IMR-90 (cell line): ENCODE results near the gene GALNT3. TPM values are rescaled to one million over a fixed set of nuclear protein-coding genes. Genes with fewer than 3 reads are reported as not detected.

Source experiments
- ATAC-seq: fragments of 200-7000 bp; cut with Tn5 transposase; 2 replicates; pipeline ENCODE4 v1.9.1; 2020; ENCODE audit warnings: low read depth, mild to moderate bottlenecking, moderate library complexity
- BruUV-seq: library from RNA; stranded (reverse); fragments of 400-500 nt; replicated peaks from 2 replicates; lab custom pipeline; 2021; lab: Mats Ljungman, UMichigan
- CTCF ChIA-PET: fragments of 300-600 bp; formaldehyde crosslinking; extraction: SDS; loops from one replicate; lab custom pipeline; 2021; ENCODE audit warnings: antibody characterized with exemption; lab: Yijun Ruan, JAX
- POLR2A ChIA-PET: fragments of 300-600 bp; sonication (Branson Sonifier 250); formaldehyde crosslinking; loops from one replicate; lab custom pipeline; 2022; ENCODE audit warnings: antibody characterized with exemption; ENCODE audit not compliant: unreplicated experiment; lab: Charles Lee
- DNase-seq: peaks from one replicate; pipeline ENCODE4 v3.0.0; 2013
- H2AFZ ChIP-seq: replicated peaks from 2 replicates; pipeline ENCODE3; 2013; ENCODE audit warnings: low read length, mild to moderate bottlenecking; ENCODE audit not compliant: poor library complexity
- H2AK5ac ChIP-seq: 2 replicates; pipeline ENCODE4 v1.6.1; 2013; ENCODE audit warnings: low read depth, low read length, inconsistent platforms
- H2AK9ac ChIP-seq: replicated peaks from 2 replicates; pipeline ENCODE3; 2013; ENCODE audit warnings: mild to moderate bottlenecking, low read depth, low read length, moderate library complexity; ENCODE audit not compliant: poor library complexity
- H2BK120ac ChIP-seq: 2 replicates; pipeline ENCODE4 v1.6.1; 2013; ENCODE audit warnings: low read depth, low read length, inconsistent platforms
- H2BK15ac ChIP-seq: 3 replicates; pipeline ENCODE4 v1.6.1; 2013; ENCODE audit warnings: low read depth, low read length, inconsistent platforms
- H2BK20ac ChIP-seq: 2 replicates; pipeline ENCODE4 v1.6.1; 2013; ENCODE audit warnings: low read depth, mild to moderate bottlenecking, inconsistent platforms, low read length, moderate library complexity
- H2BK5ac ChIP-seq: 2 replicates; pipeline ENCODE4 v1.6.1; 2013; ENCODE audit warnings: mild to moderate bottlenecking, low read depth, low read length, inconsistent platforms; ENCODE audit not compliant: poor library complexity, severe bottlenecking
- H3K14ac ChIP-seq: replicated peaks from 2 replicates; pipeline ENCODE4 v1.6.1; 2013; ENCODE audit warnings: low read depth, low read length, inconsistent platforms
- H3K18ac ChIP-seq: 2 replicates; pipeline ENCODE4 v1.6.1; 2013; ENCODE audit warnings: low read depth, low read length, control low read depth
- H3K23ac ChIP-seq: 2 replicates; pipeline ENCODE4 v1.6.1; 2013; ENCODE audit warnings: low read depth, low read length, inconsistent platforms
- H3K27ac ChIP-seq: 2 replicates; pipeline ENCODE4 v1.5.1; 2013; ENCODE audit warnings: mild to moderate bottlenecking, control low read depth, low read length; ENCODE audit not compliant: insufficient read depth
- H3K27me3 ChIP-seq: 2 replicates; pipeline ENCODE4 v1.6.1; 2013; ENCODE audit warnings: low read length; ENCODE audit not compliant: control insufficient read depth, insufficient read depth
- H3K36me3 ChIP-seq: 2 replicates; pipeline ENCODE4 v1.6.1; 2013; ENCODE audit warnings: low read length, mixed read lengths; ENCODE audit not compliant: control insufficient read depth, insufficient read depth
- H3K4ac ChIP-seq: 2 replicates; pipeline ENCODE4 v1.6.1; 2013; ENCODE audit warnings: low read depth, low read length, inconsistent platforms
- H3K4me1 ChIP-seq: 2 replicates; pipeline ENCODE4 v1.6.1; 2013; ENCODE audit warnings: low read length, mixed read lengths; ENCODE audit not compliant: control insufficient read depth, insufficient read depth
- H3K4me2 ChIP-seq: 2 replicates; pipeline ENCODE4 v1.6.1; 2013; ENCODE audit warnings: low read depth, mild to moderate bottlenecking, control low read depth, low read length, moderate library complexity
- H3K4me3 ChIP-seq: 2 replicates; pipeline ENCODE4 v1.5.1; 2013; ENCODE audit warnings: low read depth, mild to moderate bottlenecking, control low read depth, low read length, moderate library complexity; ENCODE audit not compliant: insufficient read depth
- H3K56ac ChIP-seq: 2 replicates; pipeline ENCODE4 v1.6.1; 2013; ENCODE audit warnings: low read length, inconsistent platforms; ENCODE audit not compliant: insufficient read depth; ENCODE audit errors: extremely low read depth
- H3K79me1 ChIP-seq, 2 experiments: 2 replicates each; pipeline ENCODE4 v1.6.1; 2013; ENCODE audit warnings: low read length in 2 of 2, inconsistent platforms in 1 of 2, low read depth in 1 of 2
- H3K9ac ChIP-seq: 2 replicates; pipeline ENCODE4 v1.6.1; 2013; ENCODE audit warnings: low read depth, low read length, control low read depth
- H3K9me1 ChIP-seq: 2 replicates; pipeline ENCODE4 v1.6.1; 2013; ENCODE audit warnings: low read length, inconsistent platforms; ENCODE audit not compliant: insufficient read depth
- H3K9me3 ChIP-seq: 2 replicates; pipeline ENCODE4 v1.6.1; 2013; ENCODE audit warnings: low read length; ENCODE audit not compliant: control insufficient read depth, insufficient read depth
- H4K20me1 ChIP-seq: 2 replicates; pipeline ENCODE4 v1.6.1; 2013; ENCODE audit warnings: low read length, inconsistent platforms; ENCODE audit not compliant: insufficient read depth
- H4K5ac ChIP-seq: 2 replicates; pipeline ENCODE4 v1.6.1; 2013; ENCODE audit warnings: mild to moderate bottlenecking, low read depth, low read length, control low read depth
- H4K8ac ChIP-seq, 2 experiments: 2 replicates each; pipeline ENCODE4 v1.6.1; 2013; ENCODE audit warnings: low read depth in 2 of 2, low read length in 2 of 2, control low read depth in 1 of 2, inconsistent platforms in 1 of 2
- H4K91ac ChIP-seq: 2 replicates; pipeline ENCODE4 v1.6.1; 2013; ENCODE audit warnings: low read depth, low read length, inconsistent platforms; ENCODE audit not compliant: insufficient read depth
- BHLHE40 ChIP-seq: fragments of 150-350 bp; IDR thresholded peaks from 2 replicates; pipeline ENCODE4 v1.6.1; 2016; ENCODE audit warnings: mild to moderate bottlenecking, low read depth, low read length
- CEBPB ChIP-seq: IDR thresholded peaks from 2 replicates; pipeline ENCODE4 v1.6.1; 2012; ENCODE audit warnings: low read depth, low read length, improper control_type of control experiment
- MAFK ChIP-seq: IDR thresholded peaks from 2 replicates; pipeline ENCODE4 v1.6.1; 2012; ENCODE audit warnings: low read depth, low read length, improper control_type of control experiment
- MAZ ChIP-seq: IDR thresholded peaks from 2 replicates; pipeline ENCODE4 v1.6.1; 2012; ENCODE audit warnings: low read depth, mild to moderate bottlenecking, low read length, improper control_type of control experiment, moderate library complexity, borderline replicate concordance
- RCOR1 ChIP-seq: IDR thresholded peaks from 2 replicates; pipeline ENCODE4 v1.6.1; 2012; ENCODE audit warnings: mild to moderate bottlenecking, low read length, improper control_type of control experiment; ENCODE audit not compliant: insufficient replicate concordance
- RFX5 ChIP-seq: IDR thresholded peaks from 2 replicates; pipeline ENCODE4 v1.8.0; 2012; ENCODE audit warnings: low read depth, mild to moderate bottlenecking, low read length, moderate library complexity
- SMC3 ChIP-seq: fragments of 150-350 bp; IDR thresholded peaks from 2 replicates; pipeline ENCODE4 v1.6.1; 2016; ENCODE audit warnings: low read depth, mild to moderate bottlenecking, antibody characterized with exemption, low read length, moderate library complexity
- WGBS, 2 experiments: methylation state at CpG; one replicate each; pipeline versions ENCODE4 v1.1.5 to v1.1.7; 2013; ENCODE audit warnings: missing lambda C conversion rate in 2 of 2; ENCODE audit not compliant: insufficient read length in 1 of 2; ENCODE audit errors: extremely low coverage in 2 of 2; 5-methylcytosine and 5-hydroxymethylcytosine counted together
- dilution Hi-C: fragments of 300-500 bp; cut with HindIII; formaldehyde crosslinking; loops from one replicate; pipeline ENCODE4 v1.14.3; 2018; ENCODE audit warnings: low sequenced_read_pairs; ENCODE audit not compliant: unreplicated experiment
- in situ Hi-C: fragments of 300-500 bp; cut with MboI; formaldehyde crosslinking; loops from 3 replicates; pipeline ENCODE4 v1.14.3; 2019; ENCODE audit warnings: low sequenced_read_pairs, inconsistent platforms, mixed read lengths
- intact Hi-C: fragments of 100-400 bp; cut with micrococcal nuclease; formaldehyde crosslinking; loops from 2 replicates; pipeline ENCODE4 v1.10.0; 2022
- polyA plus RNA-seq, 3 experiments: library from polyadenylated mRNA; depleted of rRNA; stranded (reverse); fragments of >200 nt; gene quantifications; 2 replicates each; pipeline ENCODE4 v1.2.3, GENCODE V29; 2012; ENCODE audit warnings: low replicate concordance in 1 of 3
- total RNA-seq: library from RNA; depleted of rRNA; stranded (reverse); fragments of >200 nt; gene quantifications from 2 replicates; pipeline ENCODE4 v1.2.3, GENCODE V29; 2012
- TF ChIP-seq, protein P1 (sequence below): fragments of 150-350 bp; IDR thresholded peaks from 2 replicates; pipeline ENCODE4 v1.6.1; 2016; ENCODE audit warnings: low read depth, mild to moderate bottlenecking, low read length, moderate library complexity, borderline replicate concordance
- TF ChIP-seq, protein P2 (sequence below): conservative IDR thresholded peaks from 2 replicates; pipeline ENCODE4 v1.5.1; 2012; ENCODE audit warnings: mild to moderate bottlenecking, low read depth, low read length, improper control_type of control experiment
- TF ChIP-seq, protein P3 (sequence below): fragments of 150-350 bp; IDR thresholded peaks from 2 replicates; pipeline ENCODE4 v1.6.1; 2017; ENCODE audit warnings: mild to moderate bottlenecking, antibody characterized with exemption, low read length, low read depth

The GALNT3 gene
- total and polyA plus RNA-seq, 2 of the 4 experiments (the other 2 are of a cell fraction): 1.1 to 2.0 TPM

DNA sequence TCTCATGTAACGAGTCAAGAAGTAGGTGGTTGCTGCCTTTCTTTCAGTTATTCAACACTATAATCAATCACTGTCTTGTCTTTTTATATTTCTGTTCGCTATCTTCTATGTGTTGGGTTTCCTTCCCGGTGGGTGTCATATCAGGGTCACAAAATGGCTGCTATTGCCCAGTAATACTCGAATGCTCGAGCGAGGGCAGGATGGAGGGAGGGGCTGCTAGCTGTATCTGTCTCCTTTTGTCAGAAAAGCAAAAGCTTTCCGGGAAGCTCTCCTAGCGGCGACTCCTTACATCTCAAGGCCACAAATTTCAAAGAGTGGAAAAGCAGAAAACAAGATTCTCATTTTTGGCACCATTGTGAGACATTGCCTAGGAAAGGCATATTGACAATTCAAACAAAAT is 16.4 kb upstream of the GALNT3 start:
- dilution Hi-C loops (no loop called here), intact Hi-C loops (no loop called here), in situ Hi-C loops (no loop called here)
- no peak overlapping the region for H2AFZ ChIP-seq
- no peaks in the 10 kb centered on the region for H3K27me3 ChIP-seq
- H2BK5ac ChIP-seq: no peak overlapping the region
- H4K91ac ChIP-seq: no peak overlapping the region
- no peaks in the 10 kb centered on the region for H3K9me1 ChIP-seq
- H3K23ac ChIP-seq: no peak overlapping the region
- H3K9ac ChIP-seq: no peak overlapping the region
- DNase-seq (no peak), ATAC-seq (no peak)
- no peaks in the 10 kb centered on the region for H3K36me3 ChIP-seq
- H3K4me3 ChIP-seq: no peak overlapping the region
- no peak overlapping the region for H2BK20ac ChIP-seq
- H2BK15ac ChIP-seq: no peak overlapping the region
- H2BK120ac ChIP-seq: no peak overlapping the region
- ChIA-PET POLR2A (no interaction called here), CTCF (no interaction called here)
- WGBS, 2 experiments: no CpG with 5 or more reads among the region's 9 CpGs
- no TSS peak for BruUV-seq
- H4K20me1 ChIP-seq: no peaks in the 10 kb centered on the region
- no peak overlapping the region for H2AK5ac ChIP-seq
- H4K5ac ChIP-seq: no peak overlapping the region
- TF ChIP-seq BHLHE40 (no peak), SMC3 (no peak), CEBPB (no peak), RFX5 (no peak), MAFK (no peak), MAZ (no peak), RCOR1 (no peak)
- TF ChIP-seq, protein P1, sequence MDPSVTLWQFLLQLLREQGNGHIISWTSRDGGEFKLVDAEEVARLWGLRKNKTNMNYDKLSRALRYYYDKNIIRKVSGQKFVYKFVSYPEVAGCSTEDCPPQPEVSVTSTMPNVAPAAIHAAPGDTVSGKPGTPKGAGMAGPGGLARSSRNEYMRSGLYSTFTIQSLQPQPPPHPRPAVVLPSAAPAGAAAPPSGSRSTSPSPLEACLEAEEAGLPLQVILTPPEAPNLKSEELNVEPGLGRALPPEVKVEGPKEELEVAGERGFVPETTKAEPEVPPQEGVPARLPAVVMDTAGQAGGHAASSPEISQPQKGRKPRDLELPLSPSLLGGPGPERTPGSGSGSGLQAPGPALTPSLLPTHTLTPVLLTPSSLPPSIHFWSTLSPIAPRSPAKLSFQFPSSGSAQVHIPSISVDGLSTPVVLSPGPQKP: no peak
- TF ChIP-seq, protein P2, sequence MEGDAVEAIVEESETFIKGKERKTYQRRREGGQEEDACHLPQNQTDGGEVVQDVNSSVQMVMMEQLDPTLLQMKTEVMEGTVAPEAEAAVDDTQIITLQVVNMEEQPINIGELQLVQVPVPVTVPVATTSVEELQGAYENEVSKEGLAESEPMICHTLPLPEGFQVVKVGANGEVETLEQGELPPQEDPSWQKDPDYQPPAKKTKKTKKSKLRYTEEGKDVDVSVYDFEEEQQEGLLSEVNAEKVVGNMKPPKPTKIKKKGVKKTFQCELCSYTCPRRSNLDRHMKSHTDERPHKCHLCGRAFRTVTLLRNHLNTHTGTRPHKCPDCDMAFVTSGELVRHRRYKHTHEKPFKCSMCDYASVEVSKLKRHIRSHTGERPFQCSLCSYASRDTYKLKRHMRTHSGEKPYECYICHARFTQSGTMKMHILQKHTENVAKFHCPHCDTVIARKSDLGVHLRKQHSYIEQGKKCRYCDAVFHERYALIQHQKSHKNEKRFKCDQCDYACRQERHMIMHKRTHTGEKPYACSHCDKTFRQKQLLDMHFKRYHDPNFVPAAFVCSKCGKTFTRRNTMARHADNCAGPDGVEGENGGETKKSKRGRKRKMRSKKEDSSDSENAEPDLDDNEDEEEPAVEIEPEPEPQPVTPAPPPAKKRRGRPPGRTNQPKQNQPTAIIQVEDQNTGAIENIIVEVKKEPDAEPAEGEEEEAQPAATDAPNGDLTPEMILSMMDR: no peak
- TF ChIP-seq, protein P3, sequence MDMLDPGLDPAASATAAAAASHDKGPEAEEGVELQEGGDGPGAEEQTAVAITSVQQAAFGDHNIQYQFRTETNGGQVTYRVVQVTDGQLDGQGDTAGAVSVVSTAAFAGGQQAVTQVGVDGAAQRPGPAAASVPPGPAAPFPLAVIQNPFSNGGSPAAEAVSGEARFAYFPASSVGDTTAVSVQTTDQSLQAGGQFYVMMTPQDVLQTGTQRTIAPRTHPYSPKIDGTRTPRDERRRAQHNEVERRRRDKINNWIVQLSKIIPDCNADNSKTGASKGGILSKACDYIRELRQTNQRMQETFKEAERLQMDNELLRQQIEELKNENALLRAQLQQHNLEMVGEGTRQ: no peak
- no peak overlapping the region for H3K14ac ChIP-seq
- H3K56ac ChIP-seq: no peak overlapping the region
- no peak overlapping the region for H3K4me2 ChIP-seq
- no peaks in the 10 kb centered on the region for H3K9me3 ChIP-seq
- H3K18ac ChIP-seq: no peak overlapping the region
- no peak overlapping the region for H3K4ac ChIP-seq
- no peak overlapping the region for H2AK9ac ChIP-seq
- no peak overlapping the region for H3K27ac ChIP-seq
- no peak overlapping the region for H4K8ac ChIP-seq
- H3K79me1 ChIP-seq: no peaks in the 10 kb centered on the region
- no peaks in the 10 kb centered on the region for H3K4me1 ChIP-seq
